Measurements from ENCODE around the gene UST. TPM values are rescaled to one million over a fixed set of nuclear protein-coding genes. Genes with fewer than 3 reads are reported as not detected.

The UST gene, protein sequence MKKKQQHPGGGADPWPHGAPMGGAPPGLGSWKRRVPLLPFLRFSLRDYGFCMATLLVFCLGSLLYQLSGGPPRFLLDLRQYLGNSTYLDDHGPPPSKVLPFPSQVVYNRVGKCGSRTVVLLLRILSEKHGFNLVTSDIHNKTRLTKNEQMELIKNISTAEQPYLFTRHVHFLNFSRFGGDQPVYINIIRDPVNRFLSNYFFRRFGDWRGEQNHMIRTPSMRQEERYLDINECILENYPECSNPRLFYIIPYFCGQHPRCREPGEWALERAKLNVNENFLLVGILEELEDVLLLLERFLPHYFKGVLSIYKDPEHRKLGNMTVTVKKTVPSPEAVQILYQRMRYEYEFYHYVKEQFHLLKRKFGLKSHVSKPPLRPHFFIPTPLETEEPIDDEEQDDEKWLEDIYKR
- polyA plus RNA-seq (2013, experiment 1 of 2), result 14.8 TPM
- 14.6 TPM for polyA plus RNA-seq (2013, experiment 2 of 2)

DNA sequence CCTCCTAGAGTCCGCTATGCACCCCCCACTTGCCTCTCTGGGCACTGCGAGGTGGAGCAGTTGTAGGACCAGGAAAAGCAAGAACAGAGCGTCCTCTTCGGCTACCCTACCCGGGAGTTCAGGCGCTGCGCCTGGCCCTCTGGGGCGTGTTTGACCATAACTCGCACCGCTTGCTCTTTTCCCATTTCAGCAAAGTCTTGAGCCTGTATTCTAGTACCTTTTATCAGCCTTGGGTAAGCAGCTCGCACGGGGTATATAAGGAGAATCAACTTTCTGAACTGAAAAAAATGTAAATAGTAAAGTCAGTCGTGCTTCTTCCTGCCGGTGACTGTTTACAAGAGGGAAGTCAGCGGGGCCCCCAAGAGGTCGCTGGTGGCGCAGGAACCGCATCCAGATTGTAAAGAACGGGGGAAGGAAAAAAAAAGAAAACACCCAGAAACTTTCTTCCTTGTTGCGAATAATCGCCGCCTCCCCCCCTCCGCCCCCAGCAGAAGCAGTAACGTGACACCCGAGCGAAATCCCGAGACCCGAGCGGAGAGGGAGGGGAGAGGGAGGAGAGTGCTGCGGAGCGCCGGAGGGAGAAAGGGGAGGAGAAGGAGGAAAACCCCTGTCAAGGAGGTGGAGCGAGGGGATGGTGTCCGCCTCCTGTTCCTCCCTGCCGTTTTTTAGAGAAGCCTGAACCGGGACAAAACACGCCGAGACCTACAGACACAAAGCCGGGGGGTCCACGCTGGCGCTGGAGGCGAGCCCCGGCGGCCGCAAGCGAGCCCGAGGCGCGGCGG is at the start of gene UST:
Gene UST, plus strand, starts transcription at position 668 of the 782 bp plus-strand sequence. CDS start 401 bp downstream, outside the sequence.
- peaks cover 28% of the 10 kb centered on the region for H3K79me2 ChIP-seq (ENCODE audit: control insufficient read depth, insufficient read depth, low read length)
- H3K56ac ChIP-seq (ENCODE audit: low read length), result peak within 1 kb of the TSS; percentile 92
- no peak within 1 kb of the TSS for H4K5ac ChIP-seq (ENCODE audit: low read length)
- peak within 1 kb of the TSS; percentile 79 for H3K4me2 ChIP-seq (ENCODE audit: low read length)
- H3K4me3 ChIP-seq (ENCODE audit: low read length), result peak within 1 kb of the TSS; percentile 74
- peak within 1 kb of the TSS; percentile 75 for H3K9ac ChIP-seq (ENCODE audit: low read length)
- no peak within 1 kb of the TSS for H4K8ac ChIP-seq (ENCODE audit: low read depth, low read length)
- DNase-seq, result peak; percentile 97
- no peaks in the 10 kb centered on the region for H3K36me3 ChIP-seq (ENCODE audit: control insufficient read depth, insufficient read depth, low read length)
- no peak within 1 kb of the TSS for H2BK5ac ChIP-seq (ENCODE audit: low read length)
- H3K27ac ChIP-seq (ENCODE audit: low read depth, low read length), result peak within 1 kb of the TSS; percentile 75
- H3K4ac ChIP-seq (ENCODE audit: low read depth, low read length), result peak within 1 kb of the TSS; percentile 58
- H2BK15ac ChIP-seq (replicated peaks; ENCODE audit: low read depth), result no peak within 1 kb of the TSS
- H2AK5ac ChIP-seq (ENCODE audit: low read length), result no peak within 1 kb of the TSS
- H3K23ac ChIP-seq (ENCODE audit: low read length), result no peak within 1 kb of the TSS
- no CpG with 5 or more reads among the region's 50 CpGs for WGBS (ENCODE audit: extremely low coverage, insufficient coverage, low lambda C conversion rate)
- H3K18ac ChIP-seq (ENCODE audit: low read length), result peak within 1 kb of the TSS; percentile 65
- peaks cover 14% of the 10 kb centered on the region for H3K79me1 ChIP-seq (ENCODE audit: low read length)
- no peaks in the 10 kb centered on the region for H3K27me3 ChIP-seq (ENCODE audit: insufficient read depth, low read length, poor library complexity)
- peaks cover 2% of the 10 kb centered on the region for H3K4me1 ChIP-seq (ENCODE audit: control insufficient read depth, low read depth, low read length)
- H2BK120ac ChIP-seq (ENCODE audit: low read depth, low read length), result peak within 1 kb of the TSS; percentile 29

DNA sequence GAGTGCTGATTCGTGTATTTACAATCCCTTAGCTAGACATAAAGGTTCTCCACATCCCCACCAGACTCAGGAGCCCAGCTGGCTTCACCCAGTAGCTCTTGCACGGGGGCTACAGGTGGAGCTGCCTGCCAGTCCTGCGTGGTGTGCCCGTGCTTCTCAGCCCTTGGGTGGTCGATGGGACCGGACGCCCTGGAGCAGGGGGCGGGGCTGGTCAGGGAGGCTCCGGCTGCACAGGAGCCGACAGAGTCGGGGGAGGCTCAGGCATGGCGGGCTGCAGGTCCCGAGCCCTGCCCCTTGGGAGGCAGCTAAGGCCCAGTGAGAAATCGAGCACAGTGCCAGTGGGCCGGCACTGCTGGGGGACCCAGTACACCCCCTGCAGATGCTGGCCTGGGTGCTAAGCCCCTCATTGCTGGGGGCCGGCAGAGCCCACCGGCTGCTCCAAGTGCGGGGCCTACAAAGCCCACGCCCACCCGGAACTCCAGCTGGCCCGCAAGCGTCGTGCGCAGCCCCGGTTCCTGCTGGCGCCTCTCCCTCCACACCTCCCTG is 48.9 kb upstream of the UST start:
- Histone ChIP-seq H4K8ac (ENCODE audit: low read depth, low read length) (no peak overlapping the region), H3K79me1 (ENCODE audit: low read length) (no peaks in the 10 kb centered on the region), H4K5ac (ENCODE audit: low read length) (no peak overlapping the region), H2BK120ac (ENCODE audit: low read depth, low read length) (no peak overlapping the region), H3K79me2 (ENCODE audit: control insufficient read depth, insufficient read depth, low read length) (no peaks in the 10 kb centered on the region), H2AK5ac (ENCODE audit: low read length) (no peak overlapping the region), H3K9ac (ENCODE audit: low read length) (no peak overlapping the region), H3K36me3 (ENCODE audit: control insufficient read depth, insufficient read depth, low read length) (no peaks in the 10 kb centered on the region), H3K27ac (ENCODE audit: low read depth, low read length) (no peak overlapping the region), H3K18ac (ENCODE audit: low read length) (no peak overlapping the region), H3K4ac (ENCODE audit: low read depth, low read length) (no peak overlapping the region), H3K23ac (ENCODE audit: low read length) (no peak overlapping the region), H3K4me2 (ENCODE audit: low read length) (no peak overlapping the region), H3K4me3 (ENCODE audit: low read length) (no peak overlapping the region), H2BK5ac (ENCODE audit: low read length) (no peak overlapping the region), H3K56ac (ENCODE audit: low read length) (no peak overlapping the region), H3K4me1 (ENCODE audit: control insufficient read depth, low read depth, low read length) (no peaks in the 10 kb centered on the region), H2BK15ac (replicated peaks; ENCODE audit: low read depth) (no peak overlapping the region), H3K27me3 (ENCODE audit: insufficient read depth, low read length, poor library complexity) (no peaks in the 10 kb centered on the region)
- no peak for DNase-seq
- no CpG with 5 or more reads among the region's 26 CpGs for WGBS (ENCODE audit: extremely low coverage, insufficient coverage, low lambda C conversion rate)

DNA sequence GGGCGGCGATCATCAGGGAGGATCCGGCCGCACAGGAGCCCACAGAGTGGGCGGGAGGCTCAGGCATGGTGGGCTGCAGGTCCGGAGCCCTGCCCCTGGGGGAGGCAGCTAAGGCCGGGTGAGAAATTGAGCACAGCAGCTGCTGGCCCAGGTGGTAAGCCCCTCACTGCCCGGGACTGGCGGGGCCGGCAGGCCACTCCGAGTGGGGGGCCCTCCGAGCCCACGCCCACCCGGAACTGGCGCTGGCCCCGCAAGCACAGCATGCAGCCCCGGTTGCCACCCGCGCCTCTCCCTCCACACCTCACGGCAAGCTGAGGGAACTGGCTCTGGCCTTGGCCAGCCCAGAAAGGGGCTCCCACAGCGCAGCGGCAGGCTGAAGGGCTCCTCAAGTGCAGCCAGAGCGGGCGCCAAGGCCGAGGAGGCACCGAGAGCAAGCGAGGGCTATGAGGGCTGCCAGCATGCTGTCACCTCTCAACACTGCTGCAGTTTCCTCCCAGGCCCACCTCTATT is 48.1 kb upstream of the UST start:
- no CpG with 5 or more reads among the region's 27 CpGs for WGBS (ENCODE audit: extremely low coverage, insufficient coverage, low lambda C conversion rate)
- Histone ChIP-seq H3K79me1 (ENCODE audit: low read length) (no peaks in the 10 kb centered on the region), H3K4me1 (ENCODE audit: control insufficient read depth, low read depth, low read length) (no peaks in the 10 kb centered on the region), H2BK5ac (ENCODE audit: low read length) (no peak overlapping the region), H3K23ac (ENCODE audit: low read length) (no peak overlapping the region), H3K36me3 (ENCODE audit: control insufficient read depth, insufficient read depth, low read length) (no peaks in the 10 kb centered on the region), H3K18ac (ENCODE audit: low read length) (no peak overlapping the region), H3K56ac (ENCODE audit: low read length) (no peak overlapping the region), H3K27me3 (ENCODE audit: insufficient read depth, low read length, poor library complexity) (no peaks in the 10 kb centered on the region), H4K8ac (ENCODE audit: low read depth, low read length) (no peak overlapping the region), H3K9ac (ENCODE audit: low read length) (no peak overlapping the region), H3K4ac (ENCODE audit: low read depth, low read length) (no peak overlapping the region), H3K27ac (ENCODE audit: low read depth, low read length) (no peak overlapping the region), H4K5ac (ENCODE audit: low read length) (no peak overlapping the region), H3K79me2 (ENCODE audit: control insufficient read depth, insufficient read depth, low read length) (no peaks in the 10 kb centered on the region), H3K4me2 (ENCODE audit: low read length) (no peak overlapping the region), H2AK5ac (ENCODE audit: low read length) (no peak overlapping the region), H3K4me3 (ENCODE audit: low read length) (no peak overlapping the region), H2BK120ac (ENCODE audit: low read depth, low read length) (no peak overlapping the region), H2BK15ac (replicated peaks; ENCODE audit: low read depth) (no peak overlapping the region)
- DNase-seq, result no peak

DNA sequence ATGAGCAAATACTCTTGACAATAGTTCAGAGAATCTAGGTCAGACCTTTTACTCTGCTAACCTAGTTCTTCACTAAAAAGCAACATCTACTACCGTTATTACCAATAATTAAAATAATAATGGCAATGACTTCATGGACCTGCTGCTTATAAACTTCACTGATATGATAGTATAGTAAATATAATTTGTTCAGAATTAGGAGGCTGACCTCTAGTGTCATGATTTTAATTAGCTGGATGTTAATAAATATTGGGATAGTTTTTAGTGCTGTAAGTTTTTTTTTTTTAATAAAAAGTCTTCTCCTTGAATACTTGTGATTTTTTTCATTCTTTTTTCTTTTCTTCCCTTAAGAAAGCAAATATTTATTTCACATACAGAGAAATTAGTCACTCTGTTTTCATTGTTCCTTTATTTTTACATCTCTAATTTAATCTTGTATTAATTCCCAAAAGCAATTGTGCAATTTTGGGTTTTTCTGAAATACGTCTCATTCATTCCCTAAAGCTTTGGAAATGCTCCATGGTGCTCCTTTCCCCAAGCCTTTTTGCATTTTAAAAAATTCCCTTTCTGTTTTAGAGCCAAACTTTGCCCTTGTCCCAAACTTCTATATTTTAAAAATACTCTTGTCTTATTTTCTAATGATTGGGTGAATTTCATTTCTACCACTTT is 46.6 kb upstream of the UST start:
- Histone ChIP-seq H3K79me1 (ENCODE audit: low read length) (no peaks in the 10 kb centered on the region), H2BK15ac (replicated peaks; ENCODE audit: low read depth) (no peak overlapping the region), H3K9ac (ENCODE audit: low read length) (no peak overlapping the region), H3K4ac (ENCODE audit: low read depth, low read length) (no peak overlapping the region), H4K8ac (ENCODE audit: low read depth, low read length) (no peak overlapping the region), H3K56ac (ENCODE audit: low read length) (no peak overlapping the region), H3K18ac (ENCODE audit: low read length) (no peak overlapping the region), H2AK5ac (ENCODE audit: low read length) (no peak overlapping the region), H3K79me2 (ENCODE audit: control insufficient read depth, insufficient read depth, low read length) (no peaks in the 10 kb centered on the region), H3K23ac (ENCODE audit: low read length) (no peak overlapping the region), H4K5ac (ENCODE audit: low read length) (no peak overlapping the region), H3K4me1 (ENCODE audit: control insufficient read depth, low read depth, low read length) (no peaks in the 10 kb centered on the region), H2BK5ac (ENCODE audit: low read length) (no peak overlapping the region), H2BK120ac (ENCODE audit: low read depth, low read length) (no peak overlapping the region), H3K27ac (ENCODE audit: low read depth, low read length) (no peak overlapping the region), H3K4me2 (ENCODE audit: low read length) (no peak overlapping the region), H3K27me3 (ENCODE audit: insufficient read depth, low read length, poor library complexity) (no peaks in the 10 kb centered on the region), H3K4me3 (ENCODE audit: low read length) (no peak overlapping the region), H3K36me3 (ENCODE audit: control insufficient read depth, insufficient read depth, low read length) (no peaks in the 10 kb centered on the region)
- DNase-seq, result no peak
- WGBS (ENCODE audit: extremely low coverage, insufficient coverage, low lambda C conversion rate), result no CpG with 5 or more reads among the region's 2 CpGs

DNA sequence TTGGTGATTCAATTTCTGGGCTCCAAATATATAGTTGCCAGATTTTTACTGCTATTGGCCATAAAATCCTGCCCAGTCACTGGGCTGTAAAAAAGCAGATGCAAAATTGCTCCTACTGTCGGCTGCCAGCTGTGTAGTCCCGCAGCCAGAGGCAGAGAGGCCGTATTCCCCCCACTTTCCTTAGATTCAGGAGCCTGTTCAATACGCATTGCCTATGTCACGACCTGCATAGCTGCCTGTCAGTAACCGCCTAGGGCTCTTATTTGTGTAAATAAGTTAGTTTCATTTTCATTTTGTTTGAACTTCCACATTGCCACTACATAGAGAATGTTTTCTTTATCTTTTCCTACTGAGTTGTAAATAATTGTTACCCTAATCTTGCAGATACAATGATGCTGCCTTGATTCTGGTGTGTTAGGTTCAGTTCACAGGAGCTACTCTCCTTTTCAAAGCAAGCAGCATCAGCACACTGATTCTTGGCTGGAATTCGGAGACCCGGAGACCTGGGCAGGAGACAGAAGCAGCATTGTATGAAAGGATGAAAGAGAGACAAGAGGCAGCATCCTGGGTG is 46.0 kb upstream of the UST start:
- Histone ChIP-seq H3K79me2 (ENCODE audit: control insufficient read depth, insufficient read depth, low read length) (no peaks in the 10 kb centered on the region), H3K4me1 (ENCODE audit: control insufficient read depth, low read depth, low read length) (no peaks in the 10 kb centered on the region), H3K56ac (ENCODE audit: low read length) (no peak overlapping the region), H4K8ac (ENCODE audit: low read depth, low read length) (no peak overlapping the region), H3K23ac (ENCODE audit: low read length) (no peak overlapping the region), H3K18ac (ENCODE audit: low read length) (no peak overlapping the region), H3K36me3 (ENCODE audit: control insufficient read depth, insufficient read depth, low read length) (no peaks in the 10 kb centered on the region), H3K79me1 (ENCODE audit: low read length) (no peaks in the 10 kb centered on the region), H2BK15ac (replicated peaks; ENCODE audit: low read depth) (no peak overlapping the region), H3K4ac (ENCODE audit: low read depth, low read length) (no peak overlapping the region), H2BK120ac (ENCODE audit: low read depth, low read length) (no peak overlapping the region), H2BK5ac (ENCODE audit: low read length) (no peak overlapping the region), H4K5ac (ENCODE audit: low read length) (no peak overlapping the region), H3K27me3 (ENCODE audit: insufficient read depth, low read length, poor library complexity) (no peaks in the 10 kb centered on the region), H3K4me2 (ENCODE audit: low read length) (no peak overlapping the region), H3K4me3 (ENCODE audit: low read length) (no peak overlapping the region), H3K27ac (ENCODE audit: low read depth, low read length) (no peak overlapping the region), H3K9ac (ENCODE audit: low read length) (no peak overlapping the region), H2AK5ac (ENCODE audit: low read length) (no peak overlapping the region)
- DNase-seq, result peak; percentile 25
- WGBS (ENCODE audit: extremely low coverage, insufficient coverage, low lambda C conversion rate), result no CpG with 5 or more reads among the region's 8 CpGs

Measured in mesendoderm (in vitro differentiated cells).